Smooth muscle cell (in vitro differentiated cells): Measurements from ENCODE around the gene CNOT6L. TPM values are rescaled to one million over a fixed set of nuclear protein-coding genes. Genes with fewer than 3 reads are reported as not detected.
A peak's percentile ranks its signal among the peaks of the same experiment; 100 is the strongest.

ENCODE experiments used
- DNase-seq: peaks from one replicate; lab custom pipeline; 2025; ENCODE audit not compliant: unreplicated experiment; lab: John Stamatoyannopoulos, UW
- H2AFZ ChIP-seq: fragments of 200-600 bp; sonication (generic); 2 replicates; pipeline ENCODE4 v1.6.0; 2016; ENCODE audit warnings: antibody characterized with exemption, low read depth, mild to moderate bottlenecking
- H3F3A ChIP-seq: fragments of 200-600 bp; sonication (generic); 2 replicates; pipeline ENCODE4 v1.6.0; 2017; ENCODE audit warnings: antibody characterized with exemption, low read depth
- H3K27ac ChIP-seq: fragments of 200-600 bp; sonication (generic); 2 replicates; pipeline ENCODE4 v1.5.1; 2016; ENCODE audit warnings: low read depth, mild to moderate bottlenecking
- H3K27me3 ChIP-seq: fragments of 200-600 bp; sonication (generic); 2 replicates; pipeline ENCODE4 v1.6.1; 2016; ENCODE audit warnings: low read depth, mild to moderate bottlenecking
- H3K36me3 ChIP-seq: fragments of 200-600 bp; sonication (generic); 2 replicates; pipeline ENCODE4 v1.5.1; 2016; ENCODE audit warnings: low read depth
- H3K4me1 ChIP-seq: fragments of 200-600 bp; sonication (generic); 2 replicates; pipeline ENCODE4 v1.5.1; 2016; ENCODE audit warnings: low read depth
- H3K4me2 ChIP-seq: fragments of 200-600 bp; sonication (generic); 2 replicates; pipeline ENCODE4 v1.6.0; 2016; ENCODE audit warnings: mild to moderate bottlenecking
- H3K4me3 ChIP-seq: fragments of 200-600 bp; sonication (generic); 2 replicates; pipeline ENCODE4 v1.5.1; 2016; ENCODE audit warnings: mild to moderate bottlenecking
- H3K79me2 ChIP-seq: fragments of 200-600 bp; sonication (generic); 2 replicates; pipeline ENCODE4 v1.6.0; 2016; ENCODE audit warnings: low read depth, mild to moderate bottlenecking
- H3K9ac ChIP-seq: fragments of 200-600 bp; sonication (generic); 2 replicates; pipeline ENCODE4 v1.6.0; 2016; ENCODE audit warnings: low read depth
- H3K9me3 ChIP-seq: fragments of 200-600 bp; sonication (generic); replicated peaks from 2 replicates; pipeline ENCODE4 v1.5.1; 2016; ENCODE audit warnings: low read depth
- H4K20me1 ChIP-seq: fragments of 200-600 bp; sonication (generic); 2 replicates; pipeline ENCODE4 v1.6.0; 2016; ENCODE audit warnings: low read depth
- WGBS: methylation state at CpG from one replicate; pipeline ENCODE4 v1.1.7; 2016; ENCODE audit warnings: low lambda C conversion rate; 5-methylcytosine and 5-hydroxymethylcytosine counted together
- polyA plus RNA-seq: library from polyadenylated mRNA; unstranded; fragments of >200 nt; fragmentation: Nextera tagmentation; extraction: Ambion mirVana; gene quantifications from 2 replicates; pipeline ENCODE4 v1.2.1, GENCODE V29; 2016
- total RNA-seq: library from RNA; depleted of rRNA; stranded (reverse); fragments of >200 nt; gene quantifications from 2 replicates; pipeline ENCODE4 v1.2.3, GENCODE V29; 2014
- TF ChIP-seq, protein P1 (sequence below): fragments of 200-600 bp; sonication (generic); IDR thresholded peaks from 2 replicates; pipeline ENCODE4 v1.5.1; 2017; ENCODE audit warnings: borderline replicate concordance, mild to moderate bottlenecking, antibody characterized with exemption; ENCODE audit not compliant: insufficient read depth, poor library complexity, severe bottlenecking

The CNOT6L gene
- total and polyA plus RNA-seq, 2 experiments from 2014 or later: 4.8 to 22.2 TPM

DNA sequence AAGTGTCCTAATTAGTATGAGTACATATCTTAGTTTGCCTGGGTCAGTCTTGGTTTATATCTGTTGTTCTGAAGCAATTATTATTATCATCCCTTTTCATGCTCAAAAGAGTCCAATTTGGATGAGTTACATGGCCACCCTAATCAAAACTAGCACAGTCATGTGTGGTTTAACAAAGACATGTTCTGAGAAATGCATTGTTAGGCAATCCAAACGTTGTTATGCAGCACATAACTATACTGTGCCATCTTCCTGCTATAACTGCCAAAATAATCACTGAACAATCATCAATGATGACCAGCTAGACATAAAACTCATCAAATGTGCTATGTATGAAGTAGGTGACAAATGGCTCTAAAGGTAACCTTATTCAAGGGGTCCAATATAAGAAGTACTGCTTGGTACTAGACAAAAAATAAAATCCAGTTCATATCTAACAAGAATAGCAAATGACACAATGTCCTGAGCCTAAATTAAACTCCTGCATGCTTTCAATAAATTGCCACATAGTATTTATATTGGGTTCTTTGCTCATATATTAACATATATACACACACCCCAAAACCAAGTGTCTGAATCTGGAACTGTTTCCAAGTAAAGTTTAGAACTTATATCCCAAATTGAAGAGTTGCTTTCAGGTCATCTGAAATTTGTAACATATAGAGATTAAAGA, 41.9 kb downstream of the CNOT6L start:
- no peaks in the 10 kb centered on the region for H3F3A ChIP-seq
- no peak overlapping the region for H3K9ac ChIP-seq
- peak overlapping the region; percentile 13 for H3K4me2 ChIP-seq
- H3K27me3 ChIP-seq: no peaks in the 10 kb centered on the region
- peaks cover 83% of the 10 kb centered on the region for H4K20me1 ChIP-seq
- no peaks in the 10 kb centered on the region for H3K9me3 ChIP-seq
- no peaks in the 10 kb centered on the region for H3K4me1 ChIP-seq
- H3K4me3 ChIP-seq: peak overlapping the region; percentile 11
- DNase-seq: no peak
- H3K27ac ChIP-seq: no peak overlapping the region
- TF ChIP-seq, protein P1, sequence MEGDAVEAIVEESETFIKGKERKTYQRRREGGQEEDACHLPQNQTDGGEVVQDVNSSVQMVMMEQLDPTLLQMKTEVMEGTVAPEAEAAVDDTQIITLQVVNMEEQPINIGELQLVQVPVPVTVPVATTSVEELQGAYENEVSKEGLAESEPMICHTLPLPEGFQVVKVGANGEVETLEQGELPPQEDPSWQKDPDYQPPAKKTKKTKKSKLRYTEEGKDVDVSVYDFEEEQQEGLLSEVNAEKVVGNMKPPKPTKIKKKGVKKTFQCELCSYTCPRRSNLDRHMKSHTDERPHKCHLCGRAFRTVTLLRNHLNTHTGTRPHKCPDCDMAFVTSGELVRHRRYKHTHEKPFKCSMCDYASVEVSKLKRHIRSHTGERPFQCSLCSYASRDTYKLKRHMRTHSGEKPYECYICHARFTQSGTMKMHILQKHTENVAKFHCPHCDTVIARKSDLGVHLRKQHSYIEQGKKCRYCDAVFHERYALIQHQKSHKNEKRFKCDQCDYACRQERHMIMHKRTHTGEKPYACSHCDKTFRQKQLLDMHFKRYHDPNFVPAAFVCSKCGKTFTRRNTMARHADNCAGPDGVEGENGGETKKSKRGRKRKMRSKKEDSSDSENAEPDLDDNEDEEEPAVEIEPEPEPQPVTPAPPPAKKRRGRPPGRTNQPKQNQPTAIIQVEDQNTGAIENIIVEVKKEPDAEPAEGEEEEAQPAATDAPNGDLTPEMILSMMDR: no peak
- peaks cover 62% of the 10 kb centered on the region for H3K79me2 ChIP-seq
- H2AFZ ChIP-seq: no peak overlapping the region
- 65% methylated on average over 1 of the region's 1 CpG for WGBS
- no peaks in the 10 kb centered on the region for H3K36me3 ChIP-seq

DNA sequence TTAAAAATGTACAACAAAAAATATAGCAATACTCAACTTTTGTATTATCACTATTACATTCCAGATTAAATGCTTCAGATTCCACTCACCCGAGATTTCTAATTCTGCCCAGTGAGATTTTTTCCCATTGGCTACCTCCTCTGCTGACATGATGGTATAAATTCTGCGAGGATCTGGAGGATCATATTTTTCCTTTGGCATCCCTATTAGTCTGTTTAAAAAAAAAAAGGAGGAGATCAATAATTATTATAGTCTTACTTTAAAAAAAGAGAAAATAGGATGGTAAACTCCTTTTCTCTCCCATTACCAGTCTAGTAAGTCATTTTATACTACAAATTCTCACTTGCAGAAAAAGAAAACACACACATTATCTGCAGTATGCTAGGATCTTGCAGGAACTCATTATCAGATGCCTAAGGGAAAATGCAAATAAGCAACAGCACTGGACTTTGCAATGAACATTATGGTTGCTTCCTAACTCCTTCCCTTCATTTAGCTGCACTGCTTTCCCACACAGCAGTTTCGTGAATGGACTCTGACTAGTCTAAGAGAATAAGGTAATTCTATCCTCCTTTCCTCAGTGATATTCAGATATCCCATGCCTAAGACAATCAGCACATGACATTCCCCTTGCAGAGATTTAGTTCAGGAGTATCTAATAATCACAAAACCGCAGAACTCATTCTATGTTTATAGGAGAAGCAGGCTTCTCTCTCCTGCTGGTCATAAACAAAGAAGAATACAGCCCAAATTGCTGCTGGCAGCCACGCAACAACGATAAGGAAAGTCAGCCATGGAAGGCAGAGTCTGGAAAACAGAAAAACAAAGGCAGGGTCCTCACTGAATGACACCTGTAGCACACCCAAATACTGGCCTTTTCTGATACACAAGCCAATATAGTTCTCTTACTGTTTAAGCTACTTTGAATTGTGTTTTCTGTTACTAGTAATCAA, 42.7 kb downstream of the CNOT6L start:
- TF ChIP-seq, protein P1: no peak
- peaks cover 5% of the 10 kb centered on the region for H3K36me3 ChIP-seq
- peaks cover 75% of the 10 kb centered on the region for H4K20me1 ChIP-seq
- H3K4me3 ChIP-seq: peak overlapping the region; percentile 11
- no peak overlapping the region for H2AFZ ChIP-seq
- no peak for DNase-seq
- no peaks in the 10 kb centered on the region for H3F3A ChIP-seq
- no peak overlapping the region for H3K9ac ChIP-seq
- H3K4me1 ChIP-seq: no peaks in the 10 kb centered on the region
- no peaks in the 10 kb centered on the region for H3K9me3 ChIP-seq
- H3K27me3 ChIP-seq: no peaks in the 10 kb centered on the region
- H3K4me2 ChIP-seq: peak overlapping the region; percentile 13
- H3K79me2 ChIP-seq: peaks cover 54% of the 10 kb centered on the region
- no peak overlapping the region for H3K27ac ChIP-seq
- WGBS: 76% methylated on average over 6 of the region's 6 CpGs

DNA sequence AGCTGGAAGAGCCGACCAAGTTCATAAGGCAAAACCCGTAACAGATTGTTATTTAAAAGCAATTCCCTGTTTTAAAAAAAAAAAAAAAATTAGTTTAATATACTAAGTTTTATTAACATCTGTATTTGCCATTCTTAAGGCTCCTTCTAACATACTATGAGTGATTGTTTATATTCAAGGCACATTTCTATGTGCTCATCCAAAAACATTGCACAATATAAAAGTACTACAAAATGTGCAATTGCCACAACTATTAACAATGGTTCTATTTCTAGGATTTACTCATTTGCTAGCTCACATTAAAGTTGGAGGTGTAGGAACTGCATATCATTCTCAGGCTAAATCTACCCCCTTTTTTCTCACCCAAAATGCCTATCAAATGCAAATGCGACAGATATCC, 46.1 kb downstream of the CNOT6L start:
- TF ChIP-seq, protein P1: no peak
- H3K9ac ChIP-seq: no peak overlapping the region
- H3K4me3 ChIP-seq: no peak overlapping the region
- H3K36me3 ChIP-seq: peaks cover 9% of the 10 kb centered on the region
- no peaks in the 10 kb centered on the region for H3K9me3 ChIP-seq
- no peak for DNase-seq
- H3K27me3 ChIP-seq: no peaks in the 10 kb centered on the region
- H3K27ac ChIP-seq: no peak overlapping the region
- H4K20me1 ChIP-seq: peaks cover 51% of the 10 kb centered on the region
- H3K79me2 ChIP-seq: peaks cover 23% of the 10 kb centered on the region
- no peaks in the 10 kb centered on the region for H3F3A ChIP-seq
- no peaks in the 10 kb centered on the region for H3K4me1 ChIP-seq
- H3K4me2 ChIP-seq: no peak overlapping the region
- H2AFZ ChIP-seq: no peak overlapping the region
- WGBS: 92% methylated on average over 3 of the region's 3 CpGs
